ENCODE results near the gene ARHGAP15.

DNA sequence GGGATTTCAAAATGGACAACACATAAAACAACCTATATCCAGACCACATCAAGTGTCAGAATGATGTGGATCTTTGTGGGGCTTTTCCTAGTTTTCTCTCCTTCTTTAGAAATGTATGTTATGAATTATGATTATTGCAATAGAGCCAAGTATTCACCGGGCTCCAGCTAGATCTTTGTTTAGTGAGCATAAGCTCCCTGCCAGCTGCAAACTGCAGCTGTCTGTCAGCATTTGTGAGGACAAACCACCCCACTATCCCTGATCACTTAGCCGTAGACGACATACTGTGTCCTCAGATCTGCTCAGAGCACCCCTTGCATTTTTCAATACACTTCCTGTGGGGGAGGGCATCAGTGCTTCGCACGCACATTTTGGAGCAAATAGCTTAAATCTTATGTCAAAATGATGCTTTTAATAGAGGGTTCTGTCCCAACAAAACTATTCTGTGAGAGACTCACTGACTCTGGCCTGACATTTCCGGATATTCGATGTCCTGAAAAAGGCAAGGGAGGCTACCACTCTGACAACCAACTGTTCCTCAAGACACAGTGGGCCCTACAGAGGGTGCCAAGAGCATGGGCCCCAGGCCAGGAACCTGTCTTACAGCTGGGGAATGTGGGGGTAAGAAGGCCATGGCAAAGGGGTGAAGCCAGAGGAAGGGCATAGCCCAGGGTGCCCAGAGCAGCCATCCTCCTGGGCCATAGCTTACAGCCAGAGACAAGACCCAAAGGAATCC lies 346.0 kb downstream of the ARHGAP15 start:
- TF ChIP-seq GABPA (IDR thresholded peaks at IDR 0.05 in 1 of 2, conservative IDR thresholded peaks at IDR 0.05 in 1 of 2) (no peak), SP1 (IDR thresholded peaks at IDR 0.05) (no peak), YY1 (IDR thresholded peaks at IDR 0.05) (no peak), EGR1 (IDR thresholded peaks at IDR 0.05; ENCODE audit: low read depth in 2 of 2) (no peak), RAD21 (IDR thresholded peaks at IDR 0.05) (no peak)
- TF ChIP-seq, protein P1, sequence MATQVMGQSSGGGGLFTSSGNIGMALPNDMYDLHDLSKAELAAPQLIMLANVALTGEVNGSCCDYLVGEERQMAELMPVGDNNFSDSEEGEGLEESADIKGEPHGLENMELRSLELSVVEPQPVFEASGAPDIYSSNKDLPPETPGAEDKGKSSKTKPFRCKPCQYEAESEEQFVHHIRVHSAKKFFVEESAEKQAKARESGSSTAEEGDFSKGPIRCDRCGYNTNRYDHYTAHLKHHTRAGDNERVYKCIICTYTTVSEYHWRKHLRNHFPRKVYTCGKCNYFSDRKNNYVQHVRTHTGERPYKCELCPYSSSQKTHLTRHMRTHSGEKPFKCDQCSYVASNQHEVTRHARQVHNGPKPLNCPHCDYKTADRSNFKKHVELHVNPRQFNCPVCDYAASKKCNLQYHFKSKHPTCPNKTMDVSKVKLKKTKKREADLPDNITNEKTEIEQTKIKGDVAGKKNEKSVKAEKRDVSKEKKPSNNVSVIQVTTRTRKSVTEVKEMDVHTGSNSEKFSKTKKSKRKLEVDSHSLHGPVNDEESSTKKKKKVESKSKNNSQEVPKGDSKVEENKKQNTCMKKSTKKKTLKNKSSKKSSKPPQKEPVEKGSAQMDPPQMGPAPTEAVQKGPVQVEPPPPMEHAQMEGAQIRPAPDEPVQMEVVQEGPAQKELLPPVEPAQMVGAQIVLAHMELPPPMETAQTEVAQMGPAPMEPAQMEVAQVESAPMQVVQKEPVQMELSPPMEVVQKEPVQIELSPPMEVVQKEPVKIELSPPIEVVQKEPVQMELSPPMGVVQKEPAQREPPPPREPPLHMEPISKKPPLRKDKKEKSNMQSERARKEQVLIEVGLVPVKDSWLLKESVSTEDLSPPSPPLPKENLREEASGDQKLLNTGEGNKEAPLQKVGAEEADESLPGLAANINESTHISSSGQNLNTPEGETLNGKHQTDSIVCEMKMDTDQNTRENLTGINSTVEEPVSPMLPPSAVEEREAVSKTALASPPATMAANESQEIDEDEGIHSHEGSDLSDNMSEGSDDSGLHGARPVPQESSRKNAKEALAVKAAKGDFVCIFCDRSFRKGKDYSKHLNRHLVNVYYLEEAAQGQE (IDR thresholded peaks at IDR 0.05): no peak
- TF ChIP-seq, protein P2, sequence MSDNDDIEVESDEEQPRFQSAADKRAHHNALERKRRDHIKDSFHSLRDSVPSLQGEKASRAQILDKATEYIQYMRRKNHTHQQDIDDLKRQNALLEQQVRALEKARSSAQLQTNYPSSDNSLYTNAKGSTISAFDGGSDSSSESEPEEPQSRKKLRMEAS (IDR thresholded peaks at IDR 0.05): no peak
- TF ChIP-seq, protein P3, sequence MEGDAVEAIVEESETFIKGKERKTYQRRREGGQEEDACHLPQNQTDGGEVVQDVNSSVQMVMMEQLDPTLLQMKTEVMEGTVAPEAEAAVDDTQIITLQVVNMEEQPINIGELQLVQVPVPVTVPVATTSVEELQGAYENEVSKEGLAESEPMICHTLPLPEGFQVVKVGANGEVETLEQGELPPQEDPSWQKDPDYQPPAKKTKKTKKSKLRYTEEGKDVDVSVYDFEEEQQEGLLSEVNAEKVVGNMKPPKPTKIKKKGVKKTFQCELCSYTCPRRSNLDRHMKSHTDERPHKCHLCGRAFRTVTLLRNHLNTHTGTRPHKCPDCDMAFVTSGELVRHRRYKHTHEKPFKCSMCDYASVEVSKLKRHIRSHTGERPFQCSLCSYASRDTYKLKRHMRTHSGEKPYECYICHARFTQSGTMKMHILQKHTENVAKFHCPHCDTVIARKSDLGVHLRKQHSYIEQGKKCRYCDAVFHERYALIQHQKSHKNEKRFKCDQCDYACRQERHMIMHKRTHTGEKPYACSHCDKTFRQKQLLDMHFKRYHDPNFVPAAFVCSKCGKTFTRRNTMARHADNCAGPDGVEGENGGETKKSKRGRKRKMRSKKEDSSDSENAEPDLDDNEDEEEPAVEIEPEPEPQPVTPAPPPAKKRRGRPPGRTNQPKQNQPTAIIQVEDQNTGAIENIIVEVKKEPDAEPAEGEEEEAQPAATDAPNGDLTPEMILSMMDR (IDR thresholded peaks at IDR 0.05; ENCODE audit: low read depth, low read length, missing input control): no peak
- TF ChIP-seq, protein P4, sequence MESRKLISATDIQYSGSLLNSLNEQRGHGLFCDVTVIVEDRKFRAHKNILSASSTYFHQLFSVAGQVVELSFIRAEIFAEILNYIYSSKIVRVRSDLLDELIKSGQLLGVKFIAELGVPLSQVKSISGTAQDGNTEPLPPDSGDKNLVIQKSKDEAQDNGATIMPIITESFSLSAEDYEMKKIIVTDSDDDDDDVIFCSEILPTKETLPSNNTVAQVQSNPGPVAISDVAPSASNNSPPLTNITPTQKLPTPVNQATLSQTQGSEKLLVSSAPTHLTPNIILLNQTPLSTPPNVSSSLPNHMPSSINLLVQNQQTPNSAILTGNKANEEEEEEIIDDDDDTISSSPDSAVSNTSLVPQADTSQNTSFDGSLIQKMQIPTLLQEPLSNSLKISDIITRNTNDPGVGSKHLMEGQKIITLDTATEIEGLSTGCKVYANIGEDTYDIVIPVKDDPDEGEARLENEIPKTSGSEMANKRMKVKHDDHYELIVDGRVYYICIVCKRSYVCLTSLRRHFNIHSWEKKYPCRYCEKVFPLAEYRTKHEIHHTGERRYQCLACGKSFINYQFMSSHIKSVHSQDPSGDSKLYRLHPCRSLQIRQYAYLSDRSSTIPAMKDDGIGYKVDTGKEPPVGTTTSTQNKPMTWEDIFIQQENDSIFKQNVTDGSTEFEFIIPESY (IDR thresholded peaks at IDR 0.05): no peak

All from liver (tissue), 3 donors.